HG03457 (cell line): ENCODE data around the gene GNB5.
"Not testable (repeated sequence)": the region's sequence is repeated elsewhere in the genome, so short reads cannot be mapped to it uniquely, and the experiment has no call there.

Experiments used
- ATAC-seq: cut with Tn5 transposase; IDR thresholded peaks from one replicate; pipeline ENCODE4 v1.9.1; 2021; ENCODE audit warnings: moderate number of reproducible peaks; ENCODE audit not compliant: unreplicated experiment

Gene GNB5

DNA sequence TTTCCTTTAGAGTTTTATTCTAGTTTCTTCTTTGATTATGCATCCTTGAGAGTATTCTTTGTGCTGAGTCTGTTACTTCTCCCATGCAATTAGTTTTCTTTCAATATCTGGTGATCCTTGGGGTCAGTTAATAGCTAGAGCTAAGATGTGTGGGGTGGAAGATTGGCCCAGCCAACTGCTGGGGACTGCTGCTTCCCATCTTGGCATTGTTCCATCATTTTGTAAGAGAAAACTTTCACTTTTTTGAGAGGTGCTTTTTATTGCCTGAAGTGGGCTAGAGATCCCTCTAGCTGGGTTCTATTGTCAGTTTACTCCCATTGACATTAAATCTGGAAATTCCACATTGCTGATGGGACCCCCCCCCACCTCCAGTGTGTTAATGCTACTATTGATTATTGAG, 94.0 kb downstream of the GNB5 start:
- ATAC-seq = no peak

DNA sequence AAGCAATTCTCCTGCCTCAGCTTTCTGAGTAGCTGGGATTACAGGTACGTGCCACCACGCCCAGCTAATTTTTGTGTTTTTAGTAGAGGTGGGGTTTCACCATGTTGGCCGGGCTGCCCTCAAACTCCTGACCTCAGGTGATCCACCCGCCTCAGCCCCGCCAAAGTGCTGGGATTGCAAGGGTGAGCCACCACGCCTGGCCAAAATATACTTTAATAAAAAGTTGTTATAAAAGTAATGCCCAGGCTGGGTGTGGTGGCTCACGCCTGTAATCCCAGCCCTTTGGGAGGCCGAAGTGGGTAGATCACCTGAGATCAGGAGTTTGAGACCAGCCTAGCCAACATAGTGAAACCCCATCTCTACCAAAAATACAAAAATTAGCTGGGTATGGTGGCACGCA, 94.7 kb downstream of the GNB5 start:
- not testable (repeated sequence) for ATAC-seq

- ATAC-seq = no peak
Observed at GRCh38 chr15:52095597-52096262, 95.5 kb downstream of the GNB5 start.

GRCh38 chr15:52094811-52095584, 96.2 kb downstream of the GNB5 start:
- no peak for ATAC-seq

GRCh38 chr15:52093539-52094510, 97.4 kb downstream of the GNB5 start:
- ATAC-seq = no peak

DNA sequence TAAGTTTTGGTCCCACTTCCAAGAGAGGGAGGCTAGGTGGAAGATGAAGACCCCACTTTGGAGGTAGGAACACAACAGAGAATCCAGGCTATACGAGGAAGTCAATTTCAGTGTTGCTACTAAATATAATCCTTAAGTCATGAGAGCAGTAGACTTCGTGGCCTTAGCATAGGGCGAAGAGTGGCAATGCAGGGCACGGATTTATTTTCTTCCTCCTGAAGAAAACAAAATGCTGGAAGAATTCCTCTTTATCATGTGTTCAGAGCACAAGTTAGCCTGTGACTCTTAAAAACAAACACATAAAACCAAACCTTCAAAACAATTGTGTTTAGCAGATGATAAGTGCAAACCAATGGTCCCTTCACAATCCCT, 98.0 kb downstream of the GNB5 start:
- ATAC-seq = no peak

DNA sequence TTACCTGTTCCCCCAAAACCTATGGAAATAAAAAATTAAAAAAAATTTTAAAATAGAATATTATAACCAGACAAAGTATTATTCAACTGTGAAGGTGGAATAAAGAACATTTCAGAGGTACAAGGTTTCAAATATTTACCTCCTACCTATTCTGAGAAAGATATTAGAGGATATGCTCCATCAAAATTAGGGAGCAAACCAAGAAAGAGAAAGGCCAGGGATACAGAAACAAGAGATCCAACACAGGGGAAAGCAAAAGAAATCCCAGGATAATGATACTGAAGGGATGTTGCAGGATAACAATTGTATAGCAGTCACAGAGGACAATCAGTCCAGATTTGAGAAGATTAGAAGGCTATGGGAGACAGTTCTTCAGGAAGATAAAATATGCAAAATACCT, 101.0 kb downstream of the GNB5 start:
- ATAC-seq = no peak

DNA sequence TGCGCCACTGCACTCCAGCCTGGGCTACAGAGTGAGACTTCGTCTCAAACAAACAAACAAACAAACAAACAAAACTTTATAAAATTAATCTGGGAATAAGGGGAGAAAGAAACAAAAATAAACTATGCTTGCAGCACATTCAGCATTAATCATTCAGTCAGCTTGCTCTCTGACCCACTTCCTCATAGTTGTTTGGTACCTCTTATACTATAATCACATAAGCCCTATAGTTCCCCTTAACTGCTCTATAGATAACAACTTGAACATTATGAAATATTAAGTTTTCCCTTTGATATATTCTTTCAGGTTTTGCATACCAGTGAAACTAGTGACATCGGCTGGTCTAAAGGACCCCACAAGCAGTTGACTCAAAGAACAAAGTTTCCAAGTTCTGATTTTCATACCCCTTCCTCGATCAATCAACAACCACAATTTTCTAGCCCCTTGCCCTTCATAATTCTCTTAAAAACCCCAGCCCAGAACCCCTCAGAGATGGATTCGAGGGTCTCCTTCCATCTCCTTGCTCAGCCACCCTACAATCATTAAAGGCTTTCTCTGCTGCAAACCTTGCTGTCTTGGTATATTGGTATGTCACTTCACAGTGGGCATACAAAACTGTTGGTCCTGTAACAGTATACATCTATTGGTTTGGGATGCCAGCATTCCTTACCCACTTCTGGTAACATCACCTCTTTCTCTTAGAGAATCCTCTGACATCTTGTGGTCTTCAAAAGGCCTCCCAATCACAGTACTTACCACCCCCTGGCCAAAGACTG, 105.0 kb downstream of the GNB5 start:
- no peak for ATAC-seq

DNA sequence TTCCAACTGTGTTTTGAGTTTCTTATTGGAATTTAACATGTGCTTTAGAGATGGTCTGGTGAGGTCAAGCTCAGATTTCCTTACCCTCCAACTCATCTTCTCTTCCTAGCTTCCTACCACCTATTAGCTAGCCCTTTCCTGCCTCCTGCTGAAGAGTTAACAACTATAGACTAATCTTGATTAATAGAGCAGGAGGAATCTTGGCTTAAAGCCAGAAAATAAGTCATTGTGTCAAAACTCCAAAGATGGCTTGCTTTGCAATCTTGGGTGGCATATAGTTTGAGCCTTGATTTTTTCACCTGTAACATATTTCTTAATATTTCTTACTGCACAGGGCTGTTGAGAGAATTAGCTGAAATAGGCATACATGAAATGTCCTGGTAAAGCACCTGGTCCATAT, 105.9 kb downstream of the GNB5 start:
- no peak for ATAC-seq

DNA sequence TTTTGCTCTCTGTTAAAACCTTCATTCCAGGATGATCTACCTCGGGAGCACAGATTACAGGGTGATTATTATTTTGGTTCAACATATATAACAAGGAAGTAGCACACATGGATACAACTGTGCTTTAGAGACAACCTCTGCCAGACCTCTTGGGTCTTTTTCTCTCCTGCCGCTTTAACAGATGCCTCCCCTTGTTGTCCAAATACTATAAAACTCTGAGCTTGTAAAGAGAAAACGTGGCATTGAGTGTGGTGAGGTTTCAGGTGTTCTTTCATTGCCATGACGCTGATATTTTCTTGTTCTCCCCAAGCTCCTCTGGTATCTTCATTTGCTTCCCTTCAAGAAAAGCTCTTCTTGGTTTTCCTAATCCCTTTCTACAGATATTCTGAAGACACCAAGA, 107.6 kb downstream of the GNB5 start:
- ATAC-seq = no peak

- ATAC-seq = not testable (repeated sequence)
Observed at GRCh38 chr15:52083037-52083359, 108.2 kb downstream of the GNB5 start.

DNA sequence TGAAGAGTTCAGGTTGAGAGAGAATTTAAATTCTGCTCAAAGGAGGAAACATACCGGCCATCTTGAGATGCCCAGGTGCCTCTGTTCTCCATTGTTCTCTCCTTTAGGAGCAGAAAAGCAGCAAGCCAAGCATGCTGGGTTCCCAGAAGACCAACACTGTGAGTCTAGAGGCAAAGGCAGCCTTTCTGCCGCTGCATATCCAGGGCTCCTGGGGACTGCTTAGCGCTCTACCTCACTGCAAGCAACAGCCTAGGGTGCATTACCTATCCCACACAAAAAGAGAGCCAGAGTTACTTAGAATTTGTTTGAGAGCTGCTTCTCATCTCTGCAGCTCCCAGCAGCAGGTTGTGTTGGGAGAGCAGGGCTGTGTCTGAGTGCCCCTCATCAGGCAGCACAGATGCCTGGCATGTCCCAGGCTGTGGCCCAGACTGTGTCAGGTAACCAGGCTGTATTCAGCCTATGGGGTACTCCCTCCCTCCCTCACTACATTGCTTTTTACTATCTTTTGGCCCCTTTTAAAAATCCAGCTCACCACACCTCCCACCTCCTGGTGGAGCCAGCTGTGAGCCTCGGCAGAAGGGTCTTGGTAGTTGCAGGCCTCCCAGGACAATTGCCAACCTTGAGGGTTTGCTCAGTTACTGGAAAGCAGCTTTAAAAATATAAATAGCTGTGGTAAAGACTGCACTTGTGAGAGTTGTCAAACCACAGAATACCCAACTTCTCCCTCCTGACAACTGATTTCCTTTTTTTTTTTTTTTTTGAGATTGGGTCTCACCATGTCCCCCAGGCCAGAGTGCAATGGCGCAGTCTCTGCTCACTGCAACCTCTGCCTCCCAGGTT, 108.8 kb downstream of the GNB5 start:
- ATAC-seq = no peak

- ATAC-seq = no peak
Observed at GRCh38 chr15:52080706-52081392, 110.3 kb downstream of the GNB5 start.

DNA sequence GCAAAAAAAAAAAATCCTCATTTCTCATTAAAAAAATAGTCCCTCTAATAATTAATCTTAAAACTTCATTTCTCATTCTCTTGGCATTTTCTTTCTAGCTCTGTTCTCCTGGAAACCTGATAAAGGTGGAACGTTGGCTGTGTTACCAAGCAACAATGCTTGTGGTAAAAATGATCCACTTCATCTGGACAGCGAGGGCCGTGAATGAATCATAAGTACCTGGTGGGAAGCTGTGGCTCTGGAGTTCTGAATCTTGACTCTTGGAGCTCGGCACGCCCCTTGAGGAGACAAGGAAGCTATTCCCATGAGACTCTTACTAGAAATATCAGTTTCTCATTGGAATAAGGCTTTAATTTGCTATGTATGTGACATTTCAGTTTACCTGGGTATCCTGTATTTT, 111.2 kb downstream of the GNB5 start:
- no peak for ATAC-seq

DNA sequence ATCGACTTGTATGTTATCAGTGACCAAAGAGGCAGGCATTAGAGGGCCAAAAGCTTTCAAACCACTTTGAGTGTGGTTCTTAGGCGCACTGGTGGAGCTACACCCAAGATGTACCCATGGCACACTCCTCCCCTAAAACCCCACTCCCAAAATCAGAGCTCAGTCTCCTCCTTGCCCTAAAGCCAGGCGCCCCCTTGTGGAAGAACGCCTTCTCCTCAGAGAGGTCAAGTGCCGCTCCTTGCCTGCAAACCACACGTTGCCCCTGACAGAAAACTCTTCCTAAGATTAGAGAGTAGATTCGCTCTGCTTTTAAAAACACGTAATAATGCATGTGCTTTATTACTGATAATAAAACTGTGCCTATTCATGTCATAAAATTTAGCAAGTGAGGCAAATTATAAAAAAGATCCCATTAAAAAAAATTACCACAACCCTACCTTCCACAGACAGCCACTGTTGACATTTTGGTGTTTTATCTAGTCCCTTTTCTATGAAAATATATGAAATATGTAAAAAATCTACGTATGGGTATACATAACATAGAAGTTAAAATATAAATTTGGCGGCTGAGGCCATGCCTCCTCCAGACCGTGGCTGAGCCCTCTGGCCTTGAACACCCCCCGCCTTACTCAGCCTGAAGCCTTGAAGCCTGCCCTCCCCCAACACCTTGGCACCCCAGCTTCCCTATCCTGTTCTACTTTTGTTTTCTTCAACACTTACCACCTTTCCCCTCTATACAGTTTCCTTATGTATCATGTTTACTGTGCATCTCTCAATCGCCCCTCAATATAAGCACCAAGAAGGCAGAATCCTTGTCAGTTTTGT, 112.1 kb downstream of the GNB5 start:
- ATAC-seq = no peak

DNA sequence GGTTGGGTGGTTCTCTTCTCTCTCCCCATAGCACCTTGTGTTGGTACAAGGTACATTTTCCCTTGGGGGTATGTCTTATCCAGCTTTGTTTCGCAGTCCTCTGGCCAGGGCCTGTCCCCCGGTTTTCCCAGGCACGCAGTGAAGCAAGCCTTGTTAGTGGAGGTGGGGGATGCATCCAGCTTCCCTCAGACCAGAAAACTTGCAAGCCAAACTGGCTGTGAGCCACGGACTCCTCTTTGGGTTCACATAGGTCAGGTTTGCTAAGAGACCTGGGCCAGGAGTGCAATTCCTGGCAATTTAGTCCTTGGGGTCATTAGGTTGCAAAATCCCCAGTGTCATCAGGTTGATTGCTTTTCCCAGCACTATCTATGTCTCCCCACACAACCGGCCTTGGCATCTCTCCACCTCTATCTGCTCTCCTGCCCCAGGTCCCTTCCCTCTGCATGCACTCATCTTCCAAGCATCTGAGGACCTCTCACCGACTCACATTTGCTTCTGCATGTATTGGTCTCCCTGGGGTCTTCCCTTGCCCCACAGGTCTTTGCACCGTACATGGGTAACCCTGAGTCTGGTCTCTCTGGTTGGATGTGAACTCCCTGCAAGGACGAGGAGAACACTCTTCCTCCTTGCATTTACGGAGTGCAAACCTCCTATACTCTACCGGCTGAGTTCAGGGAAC, 112.9 kb downstream of the GNB5 start:
- ATAC-seq = no peak

DNA sequence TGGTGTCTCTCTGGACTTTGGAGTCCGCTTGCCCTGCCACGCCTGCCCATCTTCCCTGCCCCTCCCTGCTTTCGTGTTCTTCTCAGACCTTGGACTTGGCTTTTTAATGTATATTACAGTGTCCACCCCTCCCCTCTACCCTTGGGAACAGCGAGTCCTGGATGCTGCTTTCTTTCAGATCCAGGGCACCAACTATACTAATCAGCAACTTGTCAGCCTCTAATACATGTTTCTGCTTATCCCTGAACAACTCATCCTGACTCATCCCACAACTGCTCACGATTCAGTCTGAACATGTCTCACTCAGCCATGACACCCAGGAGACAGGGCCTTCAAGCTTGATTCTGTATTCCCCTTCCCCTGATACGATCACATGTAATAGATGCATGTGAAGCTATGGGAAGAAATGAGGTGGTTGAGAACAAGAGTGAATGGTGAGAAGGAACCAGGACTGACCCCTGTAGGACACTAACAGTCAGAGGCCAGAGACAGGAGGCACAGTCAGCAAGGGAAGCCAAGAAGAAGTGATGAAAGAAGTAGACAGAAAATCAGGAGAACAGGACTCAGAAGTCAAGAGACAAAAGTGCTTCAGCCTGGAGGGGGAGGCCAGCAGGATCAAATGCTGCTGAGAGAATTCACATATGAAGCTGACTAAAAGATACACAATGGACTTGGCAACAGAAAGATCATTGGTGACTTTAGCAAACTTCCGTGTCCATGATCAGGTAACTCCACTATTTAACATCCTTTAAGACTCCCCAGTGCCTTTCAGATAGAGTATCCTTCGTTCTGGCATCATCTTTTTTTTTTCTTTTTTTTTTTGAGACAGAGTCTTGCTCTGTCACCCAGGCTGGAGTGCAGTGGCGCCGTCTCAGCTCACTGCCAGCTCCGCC, 114.1 kb downstream of the GNB5 start:
- ATAC-seq = no peak
